ENCODE results near the gene JOSD1. TPM values are rescaled to one million over a fixed set of nuclear protein-coding genes. Genes with fewer than 3 reads are reported as not detected.

The JOSD1 gene
- total and polyA plus RNA-seq, 2 of the 4 experiments (the other 2 are of a cell fraction), result 30.2 to 35.8 TPM

DNA sequence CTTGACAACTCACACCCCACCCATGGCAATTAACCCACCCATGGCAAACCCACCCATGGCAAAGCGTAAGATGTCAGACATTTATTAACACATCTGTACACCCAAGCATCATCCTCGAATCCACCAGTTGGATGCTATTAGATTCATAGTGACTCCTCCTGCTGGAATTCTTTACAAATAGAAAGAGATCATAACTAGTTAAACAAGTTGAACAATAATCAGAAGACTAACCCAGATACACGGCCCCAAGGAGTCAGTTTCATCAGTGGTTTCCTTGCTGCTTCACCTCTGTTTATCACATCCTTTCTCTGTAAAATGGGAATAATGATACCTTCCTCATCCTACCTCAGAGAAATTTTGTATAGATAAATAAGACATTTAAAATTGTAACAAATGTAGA lies 10.1 kb upstream of the JOSD1 start:
- Histone ChIP-seq H2BK20ac (ENCODE audit: low read depth, low read length) (no peak overlapping the region), H3K79me1 (ENCODE audit: low read depth in 1 of 2, low read length in 2 of 2) (peaks cover 29 to 92% of the 10 kb centered on the region in 2 experiments; a peak in 3 of 4 replicates), H4K5ac (ENCODE audit: low read depth, low read length) (no peak overlapping the region), H2AFZ (replicated peaks; ENCODE audit: low read length, poor library complexity) (no peak overlapping the region), H4K20me1 (ENCODE audit: insufficient read depth, low read length) (peaks cover 91% of the 10 kb centered on the region), H3K14ac (replicated peaks; ENCODE audit: low read depth, low read length) (no peak overlapping the region), H2BK5ac (ENCODE audit: low read depth, low read length, poor library complexity, severe bottlenecking) (no peak overlapping the region), H4K91ac (ENCODE audit: insufficient read depth, low read depth, low read length) (no peak overlapping the region), H2AK5ac (ENCODE audit: low read depth, low read length) (no peak overlapping the region), H3K9me1 (ENCODE audit: insufficient read depth, low read length) (peaks cover 30% of the 10 kb centered on the region), H3K36me3 (ENCODE audit: control insufficient read depth, insufficient read depth, low read length) (peaks cover 8% of the 10 kb centered on the region), H3K9ac (ENCODE audit: low read depth, low read length) (no peak overlapping the region), H3K9me3 (ENCODE audit: control insufficient read depth, insufficient read depth, low read length) (no peaks in the 10 kb centered on the region), H2BK120ac (ENCODE audit: low read depth, low read length) (no peak overlapping the region), H3K4me2 (ENCODE audit: low read depth, low read length) (no peak overlapping the region), H3K27ac (ENCODE audit: insufficient read depth, low read length) (no peak overlapping the region), H3K18ac (ENCODE audit: low read depth, low read length) (no peak overlapping the region), H3K4ac (ENCODE audit: low read depth, low read length) (no peak overlapping the region), H2BK15ac (ENCODE audit: low read depth, low read length) (no peak overlapping the region), H3K4me3 (ENCODE audit: insufficient read depth, low read depth, low read length) (no peak overlapping the region), H4K8ac (ENCODE audit: low read depth in 2 of 2, low read length in 2 of 2) (no peak overlapping the region), H2AK9ac (replicated peaks; ENCODE audit: low read depth, low read length, poor library complexity) (no peak overlapping the region), H3K56ac (ENCODE audit: extremely low read depth, insufficient read depth, low read length) (no peak overlapping the region), H3K23ac (ENCODE audit: low read depth, low read length) (no peak overlapping the region), H3K4me1 (ENCODE audit: control insufficient read depth, insufficient read depth, low read length) (peaks cover 5% of the 10 kb centered on the region), H3K27me3 (ENCODE audit: control insufficient read depth, insufficient read depth, low read length) (no peaks in the 10 kb centered on the region)
- no TSS peak for BruUV-seq (replicated peaks)
- no peak for ATAC-seq (ENCODE audit: low read depth)
- intact Hi-C loops (cut with micrococcal nuclease) (no loop called here), in situ Hi-C loops (cut with MboI; ENCODE audit: low sequenced_read_pairs) (no loop called here), dilution Hi-C loops (cut with HindIII; ENCODE audit: low sequenced_read_pairs, unreplicated experiment) (no loop called here)
- DNase-seq, result no peak
- TF ChIP-seq RAD21 (IDR thresholded peaks at IDR 0.05; ENCODE audit: low read length) (no peak), POLR2A (IDR thresholded peaks at IDR 0.05; ENCODE audit: low read depth, low read length) (no peak), NFE2L2 (IDR thresholded peaks at IDR 0.05; ENCODE audit: low read depth, low read length) (no peak), SMC3 (IDR thresholded peaks at IDR 0.05; ENCODE audit: low read depth, low read length) (no peak), MAFK (IDR thresholded peaks at IDR 0.05; ENCODE audit: low read depth, low read length) (no peak), MXI1 (IDR thresholded peaks at IDR 0.05; ENCODE audit: borderline replicate concordance, low read depth, low read length) (no peak), CEBPB (IDR thresholded peaks at IDR 0.05; ENCODE audit: low read depth, low read length) (no peak), MAZ (IDR thresholded peaks at IDR 0.05; ENCODE audit: borderline replicate concordance, low read depth, low read length) (no peak), RCOR1 (IDR thresholded peaks at IDR 0.05; ENCODE audit: insufficient replicate concordance, low read length) (no peak)
- TF ChIP-seq, protein P1, sequence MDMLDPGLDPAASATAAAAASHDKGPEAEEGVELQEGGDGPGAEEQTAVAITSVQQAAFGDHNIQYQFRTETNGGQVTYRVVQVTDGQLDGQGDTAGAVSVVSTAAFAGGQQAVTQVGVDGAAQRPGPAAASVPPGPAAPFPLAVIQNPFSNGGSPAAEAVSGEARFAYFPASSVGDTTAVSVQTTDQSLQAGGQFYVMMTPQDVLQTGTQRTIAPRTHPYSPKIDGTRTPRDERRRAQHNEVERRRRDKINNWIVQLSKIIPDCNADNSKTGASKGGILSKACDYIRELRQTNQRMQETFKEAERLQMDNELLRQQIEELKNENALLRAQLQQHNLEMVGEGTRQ (IDR thresholded peaks at IDR 0.05; ENCODE audit: low read depth, low read length), result no peak
- TF ChIP-seq, protein P2, sequence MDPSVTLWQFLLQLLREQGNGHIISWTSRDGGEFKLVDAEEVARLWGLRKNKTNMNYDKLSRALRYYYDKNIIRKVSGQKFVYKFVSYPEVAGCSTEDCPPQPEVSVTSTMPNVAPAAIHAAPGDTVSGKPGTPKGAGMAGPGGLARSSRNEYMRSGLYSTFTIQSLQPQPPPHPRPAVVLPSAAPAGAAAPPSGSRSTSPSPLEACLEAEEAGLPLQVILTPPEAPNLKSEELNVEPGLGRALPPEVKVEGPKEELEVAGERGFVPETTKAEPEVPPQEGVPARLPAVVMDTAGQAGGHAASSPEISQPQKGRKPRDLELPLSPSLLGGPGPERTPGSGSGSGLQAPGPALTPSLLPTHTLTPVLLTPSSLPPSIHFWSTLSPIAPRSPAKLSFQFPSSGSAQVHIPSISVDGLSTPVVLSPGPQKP (IDR thresholded peaks at IDR 0.05; ENCODE audit: borderline replicate concordance, low read depth, low read length), result no peak
- CTCF ChIA-PET, result no interaction called here
- POLR2A ChIA-PET (ENCODE audit: unreplicated experiment), result no interaction called here
- no CpG with 5 or more reads among the region's 3 CpGs for WGBS, 2 experiments (ENCODE audit: extremely low coverage in 2 of 2, insufficient read length in 1 of 2)

All from IMR-90 (cell line).